GM18499 (cell line): ENCODE measurements around the gene HES6.

Experiments
- ATAC-seq: cut with Tn5 transposase; IDR thresholded peaks from one replicate; pipeline ENCODE4 v1.9.1; 2021; ENCODE audit warnings: moderate number of reproducible peaks; ENCODE audit not compliant: insufficient read depth, unreplicated experiment

The HES6 gene

GRCh38 chr2:238239863-238240756 lies at the start of gene HES6:
Gene HES6 (minus strand): TSS chr2:238240038. CDS start chr2:238239905, 133 bp downstream.
- ATAC-seq, result peak; percentile 49

GRCh38 chr2:238289574-238289973 lies 49.7 kb upstream of the HES6 start:
- no peak for ATAC-seq

- peak; percentile 57 for ATAC-seq
Observed at GRCh38 chr2:238288650-238289573, 49.1 kb upstream of the HES6 start.

GRCh38 chr2:238287737-238288649 lies 48.2 kb upstream of the HES6 start, which contains the start of gene PER2:
Gene PER2 (minus strand): TSS chr2:238288610. CDS start chr2:238277936, 10,674 bp downstream.
- peak; percentile 7 for ATAC-seq

- ATAC-seq, result no peak
Observed at GRCh38 chr2:238286987-238287736, 47.3 kb upstream of the HES6 start.

GRCh38 chr2:238286551-238286950 lies 46.7 kb upstream of the HES6 start:
- no peak for ATAC-seq

- no peak for ATAC-seq
Observed at GRCh38 chr2:238286095-238286494, 46.3 kb upstream of the HES6 start.

GRCh38 chr2:238285653-238286082 lies 45.8 kb upstream of the HES6 start:
- no peak for ATAC-seq

- ATAC-seq, result no peak
Observed at GRCh38 chr2:238284802-238285515, 45.1 kb upstream of the HES6 start.

GRCh38 chr2:238282861-238283738 lies 43.3 kb upstream of the HES6 start:
- no peak for ATAC-seq

GRCh38 chr2:238281826-238282480 lies 42.1 kb upstream of the HES6 start:
- no peak for ATAC-seq

GRCh38 chr2:238280083-238280825 lies 40.4 kb upstream of the HES6 start:
- ATAC-seq, result no peak

GRCh38 chr2:238279324-238279682 lies 39.5 kb upstream of the HES6 start:
- no peak for ATAC-seq

- ATAC-seq, result no peak
Observed at GRCh38 chr2:238278626-238279323, 38.9 kb upstream of the HES6 start.

- ATAC-seq, result no peak
Observed at GRCh38 chr2:238277695-238278094, 37.9 kb upstream of the HES6 start.
